Effector memory CD8-positive, alpha-beta T cell (primary cell): ENCODE measurements around the gene HDDC3.
A peak's percentile ranks its signal among the peaks of the same experiment; 100 is the strongest.

Experiments used
- ATAC-seq: fragments of 150-1000 bp; cut with Tn5 transposase; replicated peaks from 2 replicates; pipeline ENCODE4 v1.10.0; 2021; ENCODE audit warnings: mild to moderate bottlenecking, moderate library complexity
- DNase-seq, 3 experiments: peaks; one replicate each; pipeline ENCODE4 v3.0.0; 2021
- H3K27ac Mint-ChIP-seq, 2 donors: one replicate each; pipeline ENCODE4 v1.8.0; 2022; ENCODE audit warnings: mild to moderate bottlenecking in 2 of 2, mixed read lengths in 2 of 2, moderate library complexity in 2 of 2
- H3K27me3 Mint-ChIP-seq, 2 donors: one replicate each; pipeline ENCODE4 v1.8.0; 2022; ENCODE audit warnings: mixed read lengths in 2 of 2
- H3K36me3 Mint-ChIP-seq: one replicate; pipeline ENCODE4 v1.8.0; 2022; ENCODE audit warnings: mild to moderate bottlenecking, moderate library complexity, mixed read lengths; ENCODE audit not compliant: insufficient read depth
- H3K4me1 Mint-ChIP-seq, 2 donors: one replicate each; pipeline ENCODE4 v1.8.0; 2022; ENCODE audit warnings: low read depth in 2 of 2, mixed read lengths in 2 of 2
- H3K4me3 Mint-ChIP-seq, 2 donors: one replicate each; pipeline ENCODE4 v1.8.0; 2022; ENCODE audit warnings: mild to moderate bottlenecking in 2 of 2, mixed read lengths in 2 of 2, moderate library complexity in 2 of 2
- H3K9me3 Mint-ChIP-seq, 2 donors: one replicate each; pipeline ENCODE4 v1.8.0; 2022; ENCODE audit warnings: mixed read lengths in 2 of 2

Gene HDDC3

DNA sequence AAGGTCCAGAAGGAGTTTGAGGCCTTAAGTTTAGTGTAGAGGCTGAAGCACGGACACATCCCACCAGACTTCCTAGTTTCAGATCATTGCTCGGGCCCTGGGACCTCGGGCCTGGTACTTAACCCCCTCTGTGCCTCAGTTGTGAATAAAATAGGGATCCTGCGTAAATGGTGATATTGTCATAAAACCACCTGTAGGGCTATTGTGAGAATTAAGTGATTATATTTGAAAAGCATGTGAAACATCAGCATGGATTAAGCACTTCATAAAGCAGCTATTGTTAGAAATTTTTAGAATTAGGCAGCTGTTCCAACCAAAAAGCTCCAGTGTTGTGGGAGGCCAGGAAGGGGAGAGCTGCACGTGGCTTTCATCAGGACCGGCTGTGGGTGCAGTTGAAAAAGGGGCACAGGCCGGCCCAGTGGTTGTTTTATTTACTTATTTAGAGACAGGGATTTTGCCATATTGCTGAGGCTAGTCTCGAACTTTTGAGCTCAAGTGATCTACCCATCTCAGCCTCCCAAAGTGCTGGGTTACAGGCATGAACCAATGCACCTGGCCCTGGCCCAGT lies 26.8 kb upstream of the HDDC3 start:
- ATAC-seq (no peak), DNase-seq (no peak)
- H3K9me3 Mint-ChIP-seq, result no peaks in the 10 kb centered on the region
- peaks cover 3 to 6% of the 10 kb centered on the region in 2 donors for H3K4me1 Mint-ChIP-seq
- H3K4me3 Mint-ChIP-seq, result no peak overlapping the region
- no peak overlapping the region for H3K27ac Mint-ChIP-seq
- H3K27me3 Mint-ChIP-seq, result no peaks in the 10 kb centered on the region
- H3K36me3 Mint-ChIP-seq, result peaks cover 22% of the 10 kb centered on the region

DNA sequence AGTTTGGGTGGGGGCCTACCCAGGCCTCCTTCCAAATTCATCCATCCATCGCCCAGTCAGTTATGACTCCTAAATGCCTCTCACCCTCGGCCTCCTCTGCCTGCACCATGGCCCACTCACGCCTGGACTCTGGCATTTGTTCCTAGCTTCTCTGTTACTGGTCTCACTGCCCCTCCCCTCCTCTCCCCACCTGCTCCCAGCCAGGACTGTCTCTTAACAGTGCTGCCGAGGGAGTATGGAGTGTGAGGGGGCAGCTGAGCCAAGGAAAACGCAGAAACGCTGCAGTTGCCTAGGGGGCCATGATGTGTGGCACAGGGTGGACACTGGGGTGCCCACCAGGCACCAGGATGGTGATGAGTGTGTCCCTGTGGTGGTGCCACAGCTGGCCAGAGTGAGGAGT lies 25.4 kb upstream of the HDDC3 start:
- Mint-ChIP-seq H3K9me3 (no peaks in the 10 kb centered on the region), H3K4me3 (peak overlapping the region; percentile 60 to 70), H3K4me1 (peaks cover 3 to 10% of the 10 kb centered on the region in 2 donors), H3K27me3 (no peaks in the 10 kb centered on the region), H3K36me3 (peaks cover 19% of the 10 kb centered on the region), H3K27ac (no peak overlapping the region)
- DNase-seq (no peak), ATAC-seq (no peak)

GRCh38 chr15:90957031-90957790 lies 24.9 kb upstream of the HDDC3 start:
- H3K9me3 Mint-ChIP-seq, result no peaks in the 10 kb centered on the region
- H3K4me1 Mint-ChIP-seq, result peaks cover 3 to 10% of the 10 kb centered on the region in 2 donors
- H3K27ac Mint-ChIP-seq, result no peak overlapping the region
- peaks cover 19% of the 10 kb centered on the region for H3K36me3 Mint-ChIP-seq
- peak overlapping the region; percentile 60 to 70 for H3K4me3 Mint-ChIP-seq
- DNase-seq (no peak), ATAC-seq (no peak)
- no peaks in the 10 kb centered on the region for H3K27me3 Mint-ChIP-seq

DNA sequence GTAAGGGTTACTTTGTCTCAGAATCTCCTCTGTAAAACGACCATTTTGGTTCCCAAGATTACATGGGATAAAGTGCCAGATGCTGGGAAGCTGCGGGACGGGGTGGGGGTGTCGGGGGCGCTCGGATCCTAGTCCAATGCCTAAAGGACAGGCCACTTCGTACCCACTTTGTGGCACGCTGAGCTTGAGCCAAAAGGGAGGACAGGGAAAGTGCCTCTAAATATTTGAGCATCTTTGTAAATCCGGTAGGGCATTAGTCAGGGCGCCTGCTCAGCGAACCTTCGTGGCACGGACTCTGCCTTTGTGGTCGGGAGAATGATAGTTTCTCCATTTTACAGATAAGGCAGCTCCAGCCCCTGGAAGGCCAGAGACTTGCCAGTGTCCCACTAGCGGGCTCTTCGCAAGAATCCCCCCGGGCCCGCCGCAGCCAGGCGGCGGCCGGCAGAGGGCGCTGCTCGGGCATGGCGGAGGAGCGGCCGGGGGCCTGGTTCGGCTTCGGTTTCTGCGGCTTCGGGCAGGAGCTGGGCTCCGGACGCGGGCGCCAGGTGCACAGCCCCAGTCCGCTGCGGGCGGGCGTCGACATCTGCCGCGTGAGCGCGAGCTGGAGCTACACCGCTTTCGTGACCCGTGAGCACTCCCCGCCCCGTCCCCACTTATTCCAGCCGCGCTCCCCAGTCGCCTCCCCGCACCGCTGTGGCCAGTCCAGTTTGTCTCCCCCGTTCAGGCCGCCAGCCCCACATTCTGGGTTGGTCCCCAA lies 24.1 kb upstream of the HDDC3 start:
- Mint-ChIP-seq H3K36me3 (peaks cover 22% of the 10 kb centered on the region), H3K27ac (no peak overlapping the region), H3K4me3 (peak overlapping the region; percentile 52 to 84), H3K27me3 (no peaks in the 10 kb centered on the region), H3K4me1 (peaks cover 3 to 10% of the 10 kb centered on the region in 2 donors), H3K9me3 (no peaks in the 10 kb centered on the region)
- DNase-seq, result peak; percentile 21 to 36 (median 26)
- no peak for ATAC-seq

GRCh38 chr15:90955624-90956273 lies 23.4 kb upstream of the HDDC3 start:
- H3K9me3 Mint-ChIP-seq, result no peaks in the 10 kb centered on the region
- DNase-seq (no peak), ATAC-seq (no peak)
- peak overlapping the region; percentile 81 to 84 for H3K4me3 Mint-ChIP-seq
- H3K4me1 Mint-ChIP-seq, result peaks cover 3 to 10% of the 10 kb centered on the region in 2 donors
- H3K36me3 Mint-ChIP-seq, result peaks cover 18% of the 10 kb centered on the region
- no peaks in the 10 kb centered on the region for H3K27me3 Mint-ChIP-seq
- H3K27ac Mint-ChIP-seq, result peak overlapping the region in 1 of 2 donors; percentile 86

- Mint-ChIP-seq H3K36me3 (peaks cover 15% of the 10 kb centered on the region), H3K4me1 (peaks cover 3 to 10% of the 10 kb centered on the region in 2 donors), H3K9me3 (no peaks in the 10 kb centered on the region), H3K27me3 (no peaks in the 10 kb centered on the region), H3K4me3 (peak within 1 kb of the TSS; percentile 81 to 84), H3K27ac (peak within 1 kb of the TSS; percentile 86 to 94)
- DNase-seq, result peak; percentile 78 to 82 (median 79)
- ATAC-seq, result peak; percentile 96
Measured at GRCh38 chr15:90954712-90955623, 22.6 kb upstream of the HDDC3 start, which contains the start of gene RCCD1. RCCD1 (plus strand) TSS chr15:90954884; CDS start chr15:90956735, 1,851 bp downstream.

DNA sequence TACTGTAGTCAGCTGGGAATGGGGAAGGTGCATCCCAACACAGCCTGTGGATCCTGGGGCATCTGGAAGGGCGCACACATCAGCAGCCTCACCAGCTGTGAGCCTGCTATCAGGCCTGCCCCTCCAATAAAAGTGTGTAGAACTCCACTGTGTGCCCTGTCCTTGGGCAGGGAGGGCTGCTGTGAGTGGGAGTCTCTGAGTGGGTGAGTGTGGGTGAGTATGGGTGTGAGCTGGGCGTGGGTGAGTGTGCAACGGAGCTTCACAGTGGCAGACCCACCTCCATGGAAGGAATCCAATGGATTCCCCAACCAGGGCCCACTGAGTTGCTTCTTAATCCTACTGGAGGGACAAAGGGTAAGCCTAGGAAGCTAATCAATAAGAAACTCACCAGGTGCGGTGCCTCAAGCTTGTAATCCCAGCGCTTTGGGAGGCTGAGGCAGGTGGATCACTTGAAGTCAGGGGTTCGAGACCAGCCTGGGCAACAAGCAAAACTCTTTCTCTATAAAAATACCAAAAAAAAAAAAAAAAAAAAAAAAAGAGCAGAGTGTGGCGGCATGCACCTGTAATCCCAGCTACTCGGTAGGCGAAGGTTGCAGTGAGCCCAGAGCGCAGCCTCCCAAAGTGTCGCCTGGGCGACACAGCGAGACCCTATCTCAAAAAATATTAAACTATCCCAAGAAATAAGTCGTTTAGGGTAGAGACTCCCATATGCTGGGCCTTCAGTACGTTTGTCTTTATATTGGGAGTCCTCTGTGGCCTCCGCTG lies 21.8 kb upstream of the HDDC3 start:
- H3K4me1 Mint-ChIP-seq, result peaks cover 3 to 10% of the 10 kb centered on the region in 2 donors
- H3K4me3 Mint-ChIP-seq, result peak overlapping the region; percentile 81 to 84
- H3K36me3 Mint-ChIP-seq, result peaks cover 16% of the 10 kb centered on the region
- no peaks in the 10 kb centered on the region for H3K9me3 Mint-ChIP-seq
- H3K27ac Mint-ChIP-seq, result peak overlapping the region; percentile 86 to 94
- no peaks in the 10 kb centered on the region for H3K27me3 Mint-ChIP-seq
- ATAC-seq (no peak), DNase-seq (no peak)

- no peak for ATAC-seq
- H3K4me3 Mint-ChIP-seq, result peak overlapping the region in 1 of 2 donors; percentile 84
- no peaks in the 10 kb centered on the region for H3K9me3 Mint-ChIP-seq
- no peak for DNase-seq
- peaks cover 3 to 10% of the 10 kb centered on the region in 2 donors for H3K4me1 Mint-ChIP-seq
- no peak overlapping the region for H3K27ac Mint-ChIP-seq
- no peaks in the 10 kb centered on the region for H3K27me3 Mint-ChIP-seq
- peaks cover 26% of the 10 kb centered on the region for H3K36me3 Mint-ChIP-seq
Measured at GRCh38 chr15:90952901-90953677, 20.7 kb upstream of the HDDC3 start.

DNA sequence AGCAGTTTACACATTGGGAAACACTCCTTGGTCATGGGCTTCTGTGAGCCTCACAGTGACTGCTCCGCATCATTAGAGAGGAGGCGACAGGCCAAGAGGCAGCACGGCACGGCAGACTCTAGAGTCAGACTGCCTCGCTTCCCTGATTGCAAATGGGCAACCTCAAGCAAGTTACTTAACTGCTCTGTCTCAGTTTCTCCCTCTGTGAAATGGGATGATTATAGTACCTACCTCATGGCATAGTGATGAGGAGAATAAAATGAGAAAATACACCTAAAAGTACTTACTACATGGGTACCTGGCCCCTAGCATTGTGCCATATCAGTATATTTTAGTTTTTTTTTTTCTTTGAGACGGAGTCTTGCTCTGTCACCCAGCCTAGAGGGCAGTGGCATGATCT lies 18.3 kb upstream of the HDDC3 start:
- ATAC-seq, result no peak
- Mint-ChIP-seq H3K9me3 (no peaks in the 10 kb centered on the region), H3K36me3 (peaks cover 37% of the 10 kb centered on the region)

DNA sequence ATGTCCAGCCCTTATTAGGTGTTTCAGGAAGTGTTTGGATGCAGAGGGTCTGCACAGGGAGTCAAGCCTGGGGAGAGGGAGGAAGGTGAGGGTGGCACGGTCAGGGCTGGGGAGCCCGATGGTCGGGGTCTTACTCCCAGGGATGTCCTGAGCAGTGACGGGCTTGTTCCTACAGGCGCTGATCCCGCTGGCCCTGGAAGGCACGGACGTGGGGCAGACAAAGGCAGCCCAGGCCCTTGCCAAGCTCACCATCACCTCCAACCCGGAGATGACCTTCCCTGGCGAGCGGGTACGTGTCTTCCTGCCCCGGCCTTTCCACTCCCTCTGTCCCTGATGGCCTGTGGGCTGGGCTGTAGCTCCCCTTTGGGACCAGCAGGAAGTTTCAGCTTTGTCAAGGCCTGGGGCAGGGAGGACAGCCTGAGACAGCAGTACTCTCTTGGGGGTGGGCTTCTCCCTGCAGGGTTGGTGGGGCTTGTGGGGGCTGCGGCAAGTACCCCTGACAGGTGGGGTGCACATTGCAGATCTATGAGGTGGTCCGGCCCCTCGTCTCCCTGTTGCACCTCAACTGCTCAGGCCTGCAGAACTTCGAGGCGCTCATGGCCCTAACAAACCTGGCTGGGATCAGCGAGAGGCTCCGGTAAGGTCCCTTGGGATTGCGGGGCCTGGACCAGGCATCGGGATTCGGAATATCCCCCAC lies 17.8 kb upstream of the HDDC3 start:
- ATAC-seq (no peak), DNase-seq (no peak)
- H3K9me3 Mint-ChIP-seq, result no peaks in the 10 kb centered on the region
- H3K36me3 Mint-ChIP-seq, result peaks cover 42% of the 10 kb centered on the region
- no peak overlapping the region for H3K4me3 Mint-ChIP-seq
- H3K27ac Mint-ChIP-seq, result no peak overlapping the region
- no peaks in the 10 kb centered on the region for H3K27me3 Mint-ChIP-seq
- H3K4me1 Mint-ChIP-seq, result peaks cover 2 to 7% of the 10 kb centered on the region in 2 donors

More for the DNA sequence above, 18.3 kb upstream of the HDDC3 start:
- peaks cover 3 to 10% of the 10 kb centered on the region in 2 donors for H3K4me1 Mint-ChIP-seq
- H3K27ac Mint-ChIP-seq, result no peak overlapping the region
- DNase-seq, result no peak
- H3K4me3 Mint-ChIP-seq, result no peak overlapping the region
- no peaks in the 10 kb centered on the region for H3K27me3 Mint-ChIP-seq

DNA sequence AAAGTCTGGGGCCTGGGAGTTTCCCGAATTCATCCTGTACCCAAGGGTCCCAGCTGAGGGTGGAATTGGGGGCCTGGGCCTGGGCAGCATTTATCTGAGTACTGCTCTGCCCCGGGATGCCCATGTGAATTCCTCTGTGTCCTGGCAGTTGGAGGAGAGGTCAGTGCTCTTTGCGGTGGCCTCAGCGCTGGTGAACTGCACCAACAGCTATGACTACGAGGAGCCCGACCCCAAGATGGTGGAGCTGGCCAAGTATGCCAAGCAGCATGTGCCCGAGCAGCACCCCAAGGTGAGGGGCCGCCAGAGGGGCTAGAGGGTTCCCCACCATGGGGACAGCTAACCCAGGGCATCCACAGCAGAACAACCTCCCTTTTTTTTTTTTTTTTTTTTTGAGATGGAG lies 16.2 kb upstream of the HDDC3 start:
- H3K27ac Mint-ChIP-seq, result no peak overlapping the region
- no peak for ATAC-seq
- DNase-seq, result no peak
- H3K9me3 Mint-ChIP-seq, result no peaks in the 10 kb centered on the region
- H3K27me3 Mint-ChIP-seq, result no peaks in the 10 kb centered on the region
- no peaks in the 10 kb centered on the region for H3K4me1 Mint-ChIP-seq
- peaks cover 51% of the 10 kb centered on the region for H3K36me3 Mint-ChIP-seq
- no peak overlapping the region for H3K4me3 Mint-ChIP-seq
